Aorta (tissue), 5 donors: Measurements from ENCODE around the gene MIPOL1. TPM values are rescaled to one million over a fixed set of nuclear protein-coding genes. Genes with fewer than 3 reads are reported as not detected.
A peak's percentile ranks its signal among the peaks of the same experiment; 100 is the strongest.
"Not testable (repeated sequence)": the region's sequence is repeated elsewhere in the genome, so short reads cannot be mapped to it uniquely, and the experiment has no call there.

Experiments used
- ATAC-seq: fragments of 200-7000 bp; cut with Tn5 transposase; one replicate; pipeline ENCODE4 v1.9.1; 2022; ENCODE audit warnings: moderate library complexity; ENCODE audit not compliant: low FRiP score
- DNase-seq, 2 donors: peaks; one replicate each; pipeline ENCODE4 v3.0.0-alpha.2; 2020
- H3K27ac ChIP-seq, 2 donors: one replicate each; pipeline ENCODE4 v1.5.1; 2013; ENCODE audit warnings: low read length in 2 of 2, mild to moderate bottlenecking in 2 of 2, moderate library complexity in 2 of 2, control low read depth in 1 of 2, inconsistent platforms in 1 of 2, low read depth in 1 of 2
- H3K27me3 ChIP-seq, 2 donors: one replicate each; pipeline ENCODE4 v1.6.1; 2013; ENCODE audit warnings: control low read depth in 1 of 2, low read length in 1 of 2, mild to moderate bottlenecking in 1 of 2, moderate library complexity in 1 of 2; ENCODE audit not compliant: insufficient read depth in 2 of 2, control insufficient read depth in 1 of 2
- H3K36me3 ChIP-seq, 2 donors: one replicate each; pipeline ENCODE4 v1.6.1; 2013; ENCODE audit warnings: control low read depth in 1 of 2, low read length in 1 of 2, mild to moderate bottlenecking in 1 of 2; ENCODE audit not compliant: insufficient read depth in 2 of 2, control insufficient read depth in 1 of 2
- H3K4me1 ChIP-seq, 2 donors: one replicate each; pipeline ENCODE4 v1.6.1; 2013; ENCODE audit warnings: low read length in 2 of 2, control low read depth in 1 of 2, mild to moderate bottlenecking in 1 of 2, moderate library complexity in 1 of 2; ENCODE audit not compliant: insufficient read depth in 2 of 2, control insufficient read depth in 1 of 2
- H3K4me3 ChIP-seq, 2 donors: one replicate each; pipeline ENCODE4 v1.5.1; 2013; ENCODE audit warnings: low read length in 2 of 2, control low read depth in 1 of 2, mild to moderate bottlenecking in 1 of 2
- H3K9me3 ChIP-seq: one replicate; pipeline ENCODE4 v1.6.1; 2013; ENCODE audit warnings: mild to moderate bottlenecking, low read length; ENCODE audit not compliant: control insufficient read depth
- WGBS, 2 donors: extraction: QIAGEN DNeasy Blood & Tissue Kit; methylation state at CpG; one replicate each; pipeline ENCODE4 v1.1.7; 2013; 5-methylcytosine and 5-hydroxymethylcytosine counted together
- intact Hi-C, 2 donors: fragments of 100-400 bp; cut with DNase I; formaldehyde crosslinking; loops; one replicate each; pipeline versions ENCODE4 v1.14.2 to v1.15.0; 2022
- polyA plus RNA-seq, 2 donors: library from polyadenylated mRNA; stranded (reverse); fragments of 200-250 nt; gene quantifications; one replicate each; pipeline ENCODE4 v1.2.3, GENCODE V29; 2013
- total RNA-seq, 2 donors: library from RNA; stranded (reverse); fragmentation: NEBNext Ultra II Directional; extraction: Animal tissue kit (Norgen Biotek cat#: 25700); gene quantifications; one replicate each; pipeline ENCODE4 v1.2.1, GENCODE V29; 2021
- donor health status: healthy with polysubstance abuse.
- donor health status: Bipolar disorder and iron deficiency.
- donor health status: DM: no; HTN: no; CAD: no.
- donor health status: DM: no; HTN: no; CAD: no.
- donor health status: DM: yes; HTN: yes; CAD: no.

MIPOL1 gene
- total and polyA plus RNA-seq, 4 donors, result 3.4 to 20.6 (median 11.9) TPM

GRCh38 chr14:37168721-37169120, 29.0 kb upstream of the MIPOL1 start:
- Histone ChIP-seq H3K4me1 (no peaks in the 10 kb centered on the region), H3K9me3 (peaks cover 1% of the 10 kb centered on the region), H3K27me3 (no peaks in the 10 kb centered on the region), H3K4me3 (no peak overlapping the region), H3K36me3 (no peaks in the 10 kb centered on the region), H3K27ac (no peak overlapping the region)
- intact Hi-C loops, result no loop called here
- DNase-seq (no peak), ATAC-seq (no peak)
- 80 to 81% methylated on average over 4 of the region's 4 CpGs for WGBS, 2 donors

GRCh38 chr14:37170237-37170636, 27.5 kb upstream of the MIPOL1 start:
- H3K27me3 ChIP-seq, result no peaks in the 10 kb centered on the region
- H3K36me3 ChIP-seq, result no peaks in the 10 kb centered on the region
- H3K27ac ChIP-seq, result no peak overlapping the region
- no peak for ATAC-seq
- no peaks in the 10 kb centered on the region for H3K4me1 ChIP-seq
- intact Hi-C loops, result no loop called here
- WGBS, 2 donors, result 90% methylated on average over 8 of the region's 8 CpGs
- DNase-seq, result no peak
- H3K9me3 ChIP-seq, result peaks cover 1% of the 10 kb centered on the region
- no peak overlapping the region for H3K4me3 ChIP-seq

- H3K27me3 ChIP-seq, result no peaks in the 10 kb centered on the region
- H3K36me3 ChIP-seq, result no peaks in the 10 kb centered on the region
- intact Hi-C loops, result no loop called here
- H3K4me1 ChIP-seq, result no peaks in the 10 kb centered on the region
- H3K4me3 ChIP-seq, result no peak overlapping the region
- DNase-seq, result no peak
- 70 to 79% methylated on average over 6 to 10 of the region's 10 CpGs for WGBS, 2 donors
- no peak overlapping the region for H3K27ac ChIP-seq
- no peak for ATAC-seq
- H3K9me3 ChIP-seq, result peaks cover 1% of the 10 kb centered on the region
Measured at GRCh38 chr14:37170993-37171392, 26.7 kb upstream of the MIPOL1 start.

GRCh38 chr14:37171678-37172023, 26.1 kb upstream of the MIPOL1 start:
- Histone ChIP-seq H3K4me1 (no peaks in the 10 kb centered on the region), H3K27ac (no peak overlapping the region), H3K4me3 (peak overlapping the region; percentile 78 to 82), H3K36me3 (no peaks in the 10 kb centered on the region), H3K9me3 (peaks cover 1% of the 10 kb centered on the region), H3K27me3 (no peaks in the 10 kb centered on the region)
- no peak for DNase-seq
- WGBS, 2 donors, result 2 to 3% methylated on average over 6 of the region's 6 CpGs
- no peak for ATAC-seq
- intact Hi-C loops, result no loop called here

- WGBS, 2 donors, result 0 to 1% methylated on average over 66 of the region's 66 CpGs
- peak; percentile 94 for ATAC-seq
- intact Hi-C loops, result no loop called here
- no peaks in the 10 kb centered on the region for H3K4me1 ChIP-seq
- H3K36me3 ChIP-seq, result no peaks in the 10 kb centered on the region
- peak; percentile 74 to 89 for DNase-seq
- H3K4me3 ChIP-seq, result peak within 1 kb of the TSS; percentile 78 to 82
- H3K27me3 ChIP-seq, result no peaks in the 10 kb centered on the region
- peak within 1 kb of the TSS in 1 of 2 donors; percentile 14 for H3K27ac ChIP-seq
- H3K9me3 ChIP-seq, result peaks cover 1% of the 10 kb centered on the region
Measured at GRCh38 chr14:37172024-37172869, 25.5 kb upstream of the MIPOL1 start, which contains the start of gene SLC25A21. SLC25A21 (minus strand) TSS chr14:37172606.

- Histone ChIP-seq H3K36me3 (no peaks in the 10 kb centered on the region), H3K27ac (no peak overlapping the region), H3K4me1 (no peaks in the 10 kb centered on the region), H3K27me3 (no peaks in the 10 kb centered on the region), H3K9me3 (peaks cover 1% of the 10 kb centered on the region), H3K4me3 (peak overlapping the region; percentile 78 to 82)
- DNase-seq, result no peak
- WGBS, 2 donors, result 65 to 70% methylated on average over 5 of the region's 5 CpGs
- intact Hi-C loops, result no loop called here
- ATAC-seq, result no peak
Measured at GRCh38 chr14:37172936-37173614, 24.7 kb upstream of the MIPOL1 start.

GRCh38 chr14:37179896-37180502, 17.7 kb upstream of the MIPOL1 start:
- intact Hi-C loops, result no loop called here
- WGBS, 2 donors, result 86 to 93% methylated on average over 4 of the region's 4 CpGs
- no peak for ATAC-seq

GRCh38 chr14:37180886-37181285, 16.9 kb upstream of the MIPOL1 start:
- H3K4me1 ChIP-seq, H3K27ac ChIP-seq, DNase-seq, H3K36me3 ChIP-seq, ATAC-seq, intact Hi-C loops, H3K4me3 ChIP-seq, H3K27me3 ChIP-seq, H3K9me3 ChIP-seq: not testable (repeated sequence)
- WGBS, 2 donors, result 93 to 95% methylated on average over 7 of the region's 7 CpGs

More at GRCh38 chr14:37179896-37180502, 17.7 kb upstream of the MIPOL1 start:
- H3K4me3 ChIP-seq, result no peak overlapping the region
- no peaks in the 10 kb centered on the region for H3K4me1 ChIP-seq
- DNase-seq, result no peak
- no peaks in the 10 kb centered on the region for H3K36me3 ChIP-seq
- no peaks in the 10 kb centered on the region for H3K27me3 ChIP-seq
- no peak overlapping the region for H3K27ac ChIP-seq
- no peaks in the 10 kb centered on the region for H3K9me3 ChIP-seq
